SK-N-SH treated with all-trans-retinoic acid at 6 μM for 48 hours (cell line): Measurements from ENCODE around the gene ZNF536.

ENCODE experiments used
- ATAC-seq: fragments of 200-7000 bp; cut with Tn5 transposase; 3 replicates; pipeline ENCODE4 v1.9.1; 2020; ENCODE audit warnings: mild to moderate bottlenecking, moderate library complexity
- ARNTL ChIP-seq: fragments of 450-650 bp; formaldehyde crosslinking; IDR thresholded peaks from 2 replicates; pipeline ENCODE4 v1.5.0; 2020; ENCODE audit warnings: low read depth, mild to moderate bottlenecking, moderate library complexity, borderline replicate concordance
- BACH2 ChIP-seq: fragments of 250-450 bp; sonication (Bioruptor Pico); IDR thresholded peaks from 2 replicates; pipeline ENCODE4 v1.9.0; 2021; ENCODE audit warnings: mild to moderate bottlenecking, borderline replicate concordance
- CREB5 ChIP-seq: fragments of 250-450 bp; sonication (Bioruptor Pico); IDR thresholded peaks from 2 replicates; pipeline ENCODE4 v1.5.1; 2020; ENCODE audit warnings: low read depth, mild to moderate bottlenecking, moderate library complexity
- CSDC2 ChIP-seq: fragments of 250-450 bp; sonication (Bioruptor Pico); IDR thresholded peaks from 2 replicates; pipeline ENCODE4 v1.5.0; 2020; ENCODE audit warnings: mild to moderate bottlenecking, moderate library complexity
- CSRNP3 ChIP-seq: fragments of 250-450 bp; sonication (Bioruptor Pico); IDR thresholded peaks from 2 replicates; pipeline ENCODE4 v1.5.1; 2021; ENCODE audit warnings: mild to moderate bottlenecking, moderate library complexity
- ESRRG ChIP-seq: fragments of 250-450 bp; sonication (Bioruptor Pico); IDR thresholded peaks from 2 replicates; pipeline ENCODE4 v1.6.1; 2021; ENCODE audit warnings: mild to moderate bottlenecking
- GLIS3 ChIP-seq: fragments of 250-450 bp; sonication (Bioruptor Pico); IDR thresholded peaks from 2 replicates; pipeline ENCODE4 v1.5.0; 2020; ENCODE audit warnings: mild to moderate bottlenecking, moderate library complexity
- ISL1 ChIP-seq: fragments of 250-450 bp; sonication (Bioruptor Pico); IDR thresholded peaks from 2 replicates; pipeline ENCODE4 v2.1.2; 2022; ENCODE audit warnings: mild to moderate bottlenecking, moderate library complexity
- OSR1 ChIP-seq: fragments of 250-450 bp; sonication (Bioruptor Pico); IDR thresholded peaks from 2 replicates; pipeline ENCODE4 v1.8.0; 2022; ENCODE audit warnings: moderate library complexity, mild to moderate bottlenecking, inconsistent platforms
- PATZ1 ChIP-seq: fragments of 250-450 bp; sonication (Bioruptor Pico); IDR thresholded peaks from 2 replicates; pipeline ENCODE4 v1.8.0; 2020; ENCODE audit warnings: mild to moderate bottlenecking, moderate library complexity, borderline replicate concordance
- POU6F1 ChIP-seq: fragments of 250-450 bp; sonication (Bioruptor Pico); IDR thresholded peaks from 2 replicates; pipeline ENCODE4 v1.8.0; 2021; ENCODE audit warnings: low read depth, mild to moderate bottlenecking, moderate library complexity, borderline replicate concordance
- PPARA ChIP-seq: fragments of 250-450 bp; sonication (Bioruptor Pico); IDR thresholded peaks from 2 replicates; pipeline ENCODE4 v1.5.0; 2020; ENCODE audit warnings: mild to moderate bottlenecking, borderline replicate concordance
- RARB ChIP-seq: fragments of 250-450 bp; sonication (Bioruptor Pico); IDR thresholded peaks from 2 replicates; pipeline ENCODE4 v1.8.0; 2021; ENCODE audit warnings: mild to moderate bottlenecking, moderate library complexity
- SNAI2 ChIP-seq: fragments of 250-450 bp; sonication (Bioruptor Pico); IDR thresholded peaks from 2 replicates; pipeline ENCODE4 v1.5.0; 2020; ENCODE audit warnings: mild to moderate bottlenecking, moderate library complexity
- TCF4 ChIP-seq: fragments of 250-450 bp; sonication (Bioruptor Pico); IDR thresholded peaks from 2 replicates; pipeline ENCODE4 v1.8.0; 2021; ENCODE audit warnings: mild to moderate bottlenecking, moderate library complexity, borderline replicate concordance
- TOX ChIP-seq: fragments of 250-450 bp; sonication (Bioruptor Pico); IDR thresholded peaks from 2 replicates; pipeline ENCODE4 v1.8.0; 2021; ENCODE audit warnings: mild to moderate bottlenecking, moderate library complexity, borderline replicate concordance
- TSHZ2 ChIP-seq: fragments of 250-450 bp; sonication (Bioruptor Pico); IDR thresholded peaks from 2 replicates; pipeline ENCODE4 v1.5.0; 2020; ENCODE audit warnings: mild to moderate bottlenecking, moderate library complexity
- ZC3H10 ChIP-seq: fragments of 250-450 bp; sonication (Bioruptor Pico); IDR thresholded peaks from 2 replicates; pipeline ENCODE4 v1.5.1; 2021; ENCODE audit warnings: mild to moderate bottlenecking, moderate library complexity
- ZFP3 ChIP-seq: fragments of 250-450 bp; sonication (Bioruptor Pico); IDR thresholded peaks from 2 replicates; pipeline ENCODE4 v1.5.0; 2020; ENCODE audit warnings: mild to moderate bottlenecking, moderate library complexity
- ZFP30 ChIP-seq: fragments of 450-650 bp; formaldehyde crosslinking; IDR thresholded peaks from 2 replicates; pipeline ENCODE4 v1.5.0; 2022; ENCODE audit warnings: mild to moderate bottlenecking, moderate library complexity
- ZNF565 ChIP-seq: fragments of 450-650 bp; formaldehyde crosslinking; conservative IDR thresholded peaks from 2 replicates; pipeline ENCODE4 v1.5.0; 2020; ENCODE audit warnings: low read depth, mild to moderate bottlenecking, moderate library complexity
- ZNF70 ChIP-seq: fragments of 450-650 bp; formaldehyde crosslinking; IDR thresholded peaks from 2 replicates; pipeline ENCODE4 v1.5.0; 2020; ENCODE audit warnings: mild to moderate bottlenecking, moderate library complexity

The ZNF536 gene

DNA sequence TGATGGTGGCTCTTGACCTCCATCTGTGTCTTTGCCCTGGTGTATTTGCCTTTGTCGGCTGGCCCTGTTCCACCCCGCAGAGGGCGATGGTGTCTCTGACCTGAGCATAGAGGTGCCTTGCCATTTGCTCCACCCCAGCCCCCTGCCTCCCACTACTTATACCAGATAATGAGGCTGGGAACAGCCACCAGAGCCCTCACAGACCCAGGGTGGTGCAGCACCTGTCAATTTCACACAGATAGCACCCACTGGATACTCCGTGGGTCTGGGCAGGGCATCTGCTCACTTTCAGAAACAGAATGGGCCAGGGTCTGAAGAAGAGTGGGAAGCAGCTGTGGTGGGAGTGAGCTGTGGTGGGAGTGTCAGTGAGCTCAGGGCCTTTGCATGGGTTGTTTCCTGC is 4.1 kb downstream of the ZNF536 start:
- no peak for ATAC-seq
- TF ChIP-seq ZFP3: no peak
- TF ChIP-seq ZC3H10 (CRISPR knock-in tag): no peak
- TF ChIP-seq ZNF70: no peak
- TF ChIP-seq BACH2 (CRISPR knock-in tag): no peak
- TF ChIP-seq TSHZ2 (CRISPR knock-in tag): no peak
- TF ChIP-seq TCF4 (CRISPR knock-in tag): no peak
- no peak for TF ChIP-seq ESRRG
- no peak for TF ChIP-seq RARB (CRISPR knock-in tag)
- TF ChIP-seq ARNTL (CRISPR knock-in tag): no peak
- TF ChIP-seq OSR1 (CRISPR knock-in tag): no peak
- TF ChIP-seq POU6F1 (CRISPR knock-in tag): no peak
- TF ChIP-seq ZFP30 (CRISPR knock-in tag): no peak
- no peak for TF ChIP-seq CSRNP3 (CRISPR knock-in tag)
- TF ChIP-seq ISL1 (CRISPR knock-in tag): no peak
- TF ChIP-seq PPARA (CRISPR knock-in tag): no peak
- TF ChIP-seq TOX (CRISPR knock-in tag): no peak
- no peak for TF ChIP-seq SNAI2 (CRISPR knock-in tag)
- no peak for TF ChIP-seq PATZ1 (CRISPR knock-in tag)

- no peak for ATAC-seq
- TF ChIP-seq TSHZ2 (CRISPR knock-in tag): no peak
- TF ChIP-seq ARNTL (CRISPR knock-in tag): no peak
- TF ChIP-seq CREB5 (CRISPR knock-in tag): no peak
- no peak for TF ChIP-seq OSR1 (CRISPR knock-in tag)
- TF ChIP-seq TOX (CRISPR knock-in tag): no peak
- TF ChIP-seq CSDC2: no peak
- no peak for TF ChIP-seq ZFP30 (CRISPR knock-in tag)
- no peak for TF ChIP-seq BACH2 (CRISPR knock-in tag)
- no peak for TF ChIP-seq ZNF565 (CRISPR knock-in tag)
- TF ChIP-seq ZNF70: no peak
- no peak for TF ChIP-seq CSRNP3 (CRISPR knock-in tag)
- no peak for TF ChIP-seq SNAI2 (CRISPR knock-in tag)
- TF ChIP-seq GLIS3: no peak
Observed at GRCh38 chr19:30376826-30377425, 4.7 kb downstream of the ZNF536 start.
